ENCODE results near the gene JMJD7.

JMJD7 gene

DNA sequence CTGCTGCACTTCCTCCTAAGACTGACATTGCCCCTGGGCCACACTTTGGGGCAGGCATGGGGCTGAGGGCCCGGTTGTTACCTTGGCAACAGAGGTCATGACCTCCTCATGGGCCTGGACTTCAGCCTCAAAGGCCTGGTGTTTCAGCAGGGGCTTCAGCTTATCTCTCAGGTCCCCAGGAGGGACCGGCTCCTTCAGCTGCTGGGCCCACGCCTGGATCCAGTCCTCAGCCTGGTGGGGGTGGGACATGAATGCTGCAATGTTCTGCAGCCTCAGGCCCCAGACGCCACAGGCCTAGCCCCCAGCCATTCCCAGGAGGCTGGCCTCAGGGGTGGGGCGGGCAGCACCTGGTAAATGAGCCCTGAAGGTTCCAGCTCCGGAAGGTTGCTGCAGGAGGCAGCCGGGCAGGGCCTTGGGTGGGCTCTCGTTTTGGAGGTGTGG is 38.4 kb downstream of the JMJD7 start:
- DNase-seq (ENCODE audit: low read depth in 2 of 2): no peak

DNA sequence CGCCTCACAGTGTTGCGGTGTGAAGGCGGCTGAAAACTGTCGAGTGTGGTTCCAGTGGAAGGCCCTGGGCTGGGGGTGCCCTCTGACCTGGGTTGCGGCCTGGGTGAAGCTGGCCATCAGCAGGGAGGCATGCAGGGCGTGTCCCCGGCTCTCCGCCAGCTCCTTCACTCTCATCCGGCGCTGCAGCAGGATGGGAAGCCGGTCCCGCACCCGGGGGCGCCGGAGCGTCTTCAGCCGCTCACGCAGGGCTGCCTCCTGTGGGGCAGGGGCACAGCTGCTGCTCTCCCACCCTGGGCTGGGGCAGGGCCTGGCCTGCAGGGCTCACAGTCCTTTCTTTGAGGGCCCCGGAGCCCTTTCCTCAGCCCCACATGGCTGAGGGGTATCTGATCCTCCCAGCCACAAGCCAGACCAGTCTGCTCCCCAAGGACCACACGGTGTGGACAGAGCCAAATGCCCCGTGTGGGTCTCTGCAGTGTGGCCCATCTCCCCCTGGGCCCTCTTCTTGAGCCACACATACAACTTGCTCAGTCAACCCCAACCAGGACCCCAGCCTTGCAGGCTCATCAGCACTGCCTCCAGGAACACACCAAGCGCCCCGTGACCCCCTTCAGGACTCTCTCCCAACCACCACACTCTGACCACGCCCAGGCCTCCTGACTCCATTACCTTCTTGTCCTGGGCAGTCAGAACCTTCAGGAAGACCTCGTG is 39.1 kb downstream of the JMJD7 start:
- DNase-seq (ENCODE audit: low read depth in 2 of 2): no peak

DNA sequence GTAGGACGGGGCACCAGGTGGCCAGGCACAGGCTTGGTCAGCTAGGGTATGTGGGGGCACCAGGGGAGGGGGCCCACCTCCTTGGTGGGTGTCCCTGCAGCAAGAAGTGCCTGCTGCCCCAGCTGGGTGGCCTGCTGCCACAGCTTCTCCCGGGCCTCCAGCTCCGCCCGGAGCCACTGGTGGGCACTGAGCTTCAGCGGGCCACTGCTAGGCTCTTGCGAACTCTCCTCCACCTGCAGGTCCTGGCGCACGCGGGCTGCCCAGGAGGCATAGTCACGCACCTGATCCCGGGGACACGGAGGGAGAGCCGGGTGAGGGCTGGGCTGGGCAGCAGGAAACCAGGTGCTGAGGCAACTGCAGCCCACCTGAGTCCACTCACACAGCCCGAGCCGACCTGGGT is 40.4 kb downstream of the JMJD7 start:
- DNase-seq (ENCODE audit: low read depth in 2 of 2): no peak

- DNase-seq (ENCODE audit: low read depth in 2 of 2): no peak
These were observed 42.1 kb downstream of the JMJD7 start for GRCh38 chr15:41869770-41870688.

DNA sequence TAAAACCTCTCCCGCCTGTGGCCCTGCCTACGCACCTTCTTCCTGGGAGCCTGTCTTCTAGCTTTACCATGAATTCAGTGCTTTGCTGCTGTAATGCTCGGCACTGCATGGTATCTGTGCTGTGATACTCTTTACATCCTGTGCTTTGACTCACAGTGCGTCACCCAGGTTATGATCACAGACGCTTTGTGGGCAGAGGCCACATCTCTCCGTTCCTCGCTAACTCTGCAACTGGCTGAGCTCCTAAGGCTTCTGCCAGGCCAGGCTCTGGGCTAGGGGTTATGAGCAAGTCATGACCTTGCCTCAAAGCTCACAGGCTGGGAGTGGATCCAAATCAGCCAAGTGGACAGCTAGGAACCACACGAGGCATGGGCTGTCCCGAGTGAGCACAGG is 42.8 kb downstream of the JMJD7 start:
- peak; percentile 28 to 53 for DNase-seq (ENCODE audit: low read depth in 2 of 2)

DNA sequence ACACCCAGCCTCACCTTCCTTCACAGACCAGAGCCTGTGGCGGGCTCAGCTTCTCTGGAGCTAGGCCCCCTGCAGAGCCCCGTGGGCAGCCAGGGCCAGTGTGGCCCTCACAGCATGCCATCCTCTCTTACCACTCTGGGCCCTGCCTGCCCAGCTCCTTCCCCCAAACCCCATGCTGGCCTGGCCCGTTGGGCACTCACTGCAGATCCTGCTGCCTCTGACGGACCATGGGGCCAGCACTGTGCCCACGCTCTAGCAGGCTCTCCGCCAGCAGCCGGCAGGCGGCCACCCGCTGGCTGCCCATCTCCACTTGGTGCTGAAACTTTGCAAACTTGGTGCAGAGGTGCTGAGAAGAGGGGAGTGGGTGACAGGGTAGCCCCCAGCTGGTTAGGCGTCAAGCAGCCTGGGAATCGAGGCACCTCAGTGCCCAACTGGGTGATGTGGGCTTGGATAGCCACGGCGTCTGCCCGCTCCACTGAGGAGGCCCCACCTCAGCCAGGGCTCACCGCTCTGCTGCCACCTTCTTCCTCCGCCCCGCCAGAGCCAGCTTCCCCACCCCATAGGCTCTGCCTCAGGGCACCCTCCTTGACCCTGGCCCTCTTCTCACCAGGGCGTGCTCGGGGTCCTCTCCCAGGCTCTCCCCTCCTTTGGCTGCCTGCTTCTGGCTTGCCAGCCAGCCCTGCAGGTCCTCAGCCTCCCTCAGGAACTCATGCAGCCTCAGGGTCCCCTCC is 43.4 kb downstream of the JMJD7 start:
- DNase-seq (ENCODE audit: low read depth in 2 of 2): no peak

DNA sequence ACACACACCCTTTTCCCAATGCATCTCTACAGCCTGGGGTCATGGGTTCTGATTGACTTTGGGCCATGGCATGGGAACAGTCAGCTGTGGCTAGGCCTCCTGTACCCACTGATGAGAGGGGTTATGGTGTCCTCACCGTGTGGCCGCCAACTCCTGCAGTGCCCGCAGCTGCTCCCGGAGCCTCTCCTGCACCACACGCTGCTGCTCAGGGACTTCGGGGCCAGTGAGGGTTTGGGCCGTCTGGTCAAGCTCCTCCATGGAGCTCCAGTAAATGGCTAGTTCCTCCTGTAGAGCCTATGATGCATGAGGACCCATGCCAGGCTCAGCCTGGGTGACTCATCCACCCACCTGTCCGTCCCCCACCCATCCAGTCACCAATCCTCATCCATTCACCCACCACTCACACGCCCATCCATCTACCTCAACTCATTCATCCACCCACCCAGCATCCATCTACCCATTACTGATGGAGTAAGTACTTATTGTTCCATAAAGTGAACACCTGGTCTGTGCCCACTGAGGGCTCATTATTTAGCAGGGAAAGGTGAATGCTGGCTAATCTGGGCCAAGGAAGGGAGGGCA is 44.4 kb downstream of the JMJD7 start:
- DNase-seq (ENCODE audit: low read depth in 2 of 2): no peak

- DNase-seq (ENCODE audit: low read depth in 2 of 2): no peak
These were observed 45.8 kb downstream of the JMJD7 start for GRCh38 chr15:41873711-41874110.

GRCh38 chr15:41874736-41875135 is 46.8 kb downstream of the JMJD7 start:
- DNase-seq (ENCODE audit: low read depth in 2 of 2): no peak

GRCh38 chr15:41876007-41876406 is 48.1 kb downstream of the JMJD7 start:
- DNase-seq (ENCODE audit: low read depth in 2 of 2): no peak

GRCh38 chr15:41876689-41877088 is 48.8 kb downstream of the JMJD7 start:
- DNase-seq (ENCODE audit: low read depth in 2 of 2): no peak

DNA sequence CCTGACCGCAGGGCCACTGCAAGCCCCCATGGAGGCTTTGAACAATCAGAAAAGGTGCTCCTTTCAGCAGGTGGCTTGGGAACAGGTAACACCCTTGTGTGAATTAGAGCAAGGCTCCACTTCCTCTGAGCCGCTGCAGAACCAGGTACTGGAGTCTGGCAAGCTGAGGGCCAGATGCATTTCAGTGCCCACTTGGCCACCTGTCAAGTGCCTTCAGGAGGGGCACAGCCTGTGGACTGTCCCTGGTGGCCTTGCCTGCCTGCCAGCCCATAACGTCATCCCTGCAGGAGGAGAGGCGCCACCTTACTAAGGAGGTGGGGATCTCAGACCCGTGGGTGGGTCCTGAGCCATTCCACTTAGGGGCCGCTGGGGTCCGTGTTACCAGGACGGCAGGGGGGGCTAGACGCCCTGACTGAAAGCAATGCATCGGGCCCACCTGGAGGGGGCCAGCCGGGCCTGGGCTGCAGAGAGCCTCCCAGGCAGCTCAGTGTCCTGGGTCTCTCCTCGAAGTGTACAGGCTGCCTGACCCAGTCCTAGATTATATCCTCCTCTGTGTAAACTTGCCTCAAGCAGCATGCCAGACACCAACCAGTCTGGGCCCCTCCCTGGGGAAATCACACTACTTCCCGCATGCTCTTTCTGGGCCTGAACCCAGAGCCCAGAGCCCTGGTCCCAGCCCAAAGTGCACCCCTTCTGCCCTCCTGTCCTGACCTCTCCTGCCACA is 49.9 kb downstream of the JMJD7 start:
- no peak for DNase-seq (ENCODE audit: low read depth in 2 of 2)

GRCh38 chr15:41878355-41878699 is 50.4 kb downstream of the JMJD7 start:
- DNase-seq (ENCODE audit: low read depth in 2 of 2): no peak

- no peak for DNase-seq (ENCODE audit: low read depth in 2 of 2)
These were observed 51.5 kb downstream of the JMJD7 start for GRCh38 chr15:41879321-41879845.

DNA sequence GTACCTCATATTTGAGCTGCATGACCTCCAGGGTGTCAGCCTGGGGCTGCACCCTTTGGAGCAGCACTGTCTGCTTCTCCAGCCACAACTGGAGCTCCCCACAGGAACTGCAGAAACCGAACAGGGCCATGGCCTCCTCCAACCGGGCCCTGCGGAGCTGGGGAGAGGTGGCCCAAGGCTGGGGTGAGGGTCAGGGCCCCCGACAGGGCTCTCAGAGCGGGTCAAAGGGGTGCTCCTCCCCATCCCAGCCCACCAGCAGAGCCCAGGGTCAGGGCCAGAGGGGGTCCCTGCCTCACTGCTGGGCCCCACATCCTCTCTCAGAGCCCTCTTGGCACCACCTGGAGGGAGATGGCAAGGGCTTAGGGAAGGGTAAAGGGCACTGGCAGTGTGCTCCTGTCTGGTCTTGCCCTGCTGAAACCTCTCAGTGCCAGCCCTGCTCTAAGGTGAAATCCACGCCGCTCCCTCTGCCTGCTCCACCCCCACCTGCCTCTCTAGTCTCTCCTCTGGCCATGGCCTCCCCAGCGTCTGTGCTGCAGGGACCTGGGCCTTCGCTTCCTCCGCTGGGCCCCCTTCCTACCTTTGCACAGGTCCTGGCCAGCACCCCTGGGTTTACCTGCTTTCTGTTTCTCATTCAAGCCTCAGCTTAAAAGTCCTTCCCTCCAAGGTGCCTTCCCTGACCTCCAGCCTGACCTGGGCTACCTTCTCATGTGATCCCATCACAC is 52.4 kb downstream of the JMJD7 start:
- DNase-seq (ENCODE audit: low read depth in 2 of 2): no peak

DNA sequence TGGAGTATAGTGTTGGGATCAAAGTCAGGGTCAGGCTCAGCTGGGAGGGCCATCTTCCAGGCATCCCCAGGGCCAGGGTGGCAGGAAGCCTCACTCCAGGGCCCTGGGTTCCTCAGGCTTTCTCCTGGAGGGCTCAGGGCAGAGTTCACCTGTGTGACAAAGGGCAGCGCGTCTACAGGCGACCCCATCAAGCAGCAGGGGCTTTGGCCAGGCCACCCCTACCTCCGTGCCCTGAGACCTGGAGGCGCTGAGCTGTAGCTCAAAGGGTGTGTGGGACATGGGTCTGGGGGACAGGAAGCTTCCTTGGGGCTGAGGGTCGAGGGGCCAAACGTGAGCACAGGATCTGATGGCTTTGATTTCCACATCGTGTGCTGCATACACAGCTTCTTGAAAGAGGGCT is 53.2 kb downstream of the JMJD7 start:
- DNase-seq (ENCODE audit: low read depth in 2 of 2): no peak

DNA sequence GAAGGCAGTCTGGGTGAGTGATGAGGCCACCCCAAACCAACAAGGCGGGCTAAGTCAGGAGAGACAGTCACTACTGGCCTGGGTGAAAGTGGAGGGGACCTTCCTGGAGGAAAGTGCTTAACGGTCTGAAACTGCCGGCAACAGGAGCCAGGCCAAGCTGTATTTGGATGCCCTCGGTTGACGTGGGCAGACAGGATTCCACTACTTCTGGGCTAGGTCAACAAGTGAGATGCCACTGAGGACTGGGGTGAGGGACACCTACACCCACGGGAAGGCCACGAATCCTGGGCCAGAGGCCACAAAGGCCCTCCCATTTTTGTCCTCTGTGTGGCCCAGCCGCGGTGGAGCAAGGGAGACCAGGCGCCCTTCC is 53.6 kb downstream of the JMJD7 start:
- no peak for DNase-seq (ENCODE audit: low read depth in 2 of 2)

GRCh38 chr15:41881920-41882688 is 54.2 kb downstream of the JMJD7 start:
- no peak for DNase-seq (ENCODE audit: low read depth in 2 of 2)

- DNase-seq (ENCODE audit: low read depth in 2 of 2): no peak
These were observed 55.0 kb downstream of the JMJD7 start for GRCh38 chr15:41882689-41883483.

All from stimulated activated CD8-positive, alpha-beta memory T cell treated with anti-CD3 and anti-CD28 coated beads, Interleukin-7, amount 100 ng/mL, for 4 hours (primary cell).